Right lobe of liver (tissue), 4 donors: ENCODE measurements around the gene ITPK1.

Source experiments
- POLR2A ChIP-seq: fragments of 450-650 bp; IDR thresholded peaks from one replicate; pipeline ENCODE4 v1.6.1; 2017; ENCODE audit warnings: antibody characterized with exemption, mild to moderate bottlenecking
- TF ChIP-seq, protein P1 (sequence below), 4 donors: fragments of 200-600 bp in 3 of 4; fragments of 450-650 bp in 1 of 4; IDR thresholded peaks; one replicate each; pipeline versions ENCODE4 v1.5.1 to v1.8.0; 2016 to 2022; ENCODE audit warnings: antibody characterized with exemption in 4 of 4, mild to moderate bottlenecking in 2 of 4
- donor health status: DM: no; HTN: no; CAD: no.
- donor health status: DM: no; HTN: no; CAD: no.
- donor health status: DM: no; HTN: yes; CAD: no.

DNA sequence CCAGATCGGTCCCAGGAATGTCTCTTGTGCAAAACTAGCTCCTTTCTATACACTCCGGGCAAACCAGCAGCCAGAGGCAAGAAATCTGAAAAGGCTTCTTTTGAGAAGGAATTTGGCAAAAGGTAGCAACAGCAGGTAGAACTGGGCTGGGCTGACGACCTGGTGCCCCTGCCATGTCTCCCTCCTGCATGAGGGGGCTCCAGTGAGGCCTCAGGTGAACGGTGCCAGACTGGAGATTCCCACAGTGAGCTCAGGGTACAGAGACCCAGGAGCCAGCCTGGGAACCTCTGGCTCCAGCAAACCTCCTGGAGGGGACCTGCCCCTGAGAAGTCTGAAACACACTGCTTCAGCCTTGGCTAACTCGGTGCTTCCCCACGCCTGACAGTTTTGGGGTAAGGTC, 10.8 kb downstream of the ITPK1 start:
- no peak for TF ChIP-seq POLR2A
- TF ChIP-seq, protein P1, sequence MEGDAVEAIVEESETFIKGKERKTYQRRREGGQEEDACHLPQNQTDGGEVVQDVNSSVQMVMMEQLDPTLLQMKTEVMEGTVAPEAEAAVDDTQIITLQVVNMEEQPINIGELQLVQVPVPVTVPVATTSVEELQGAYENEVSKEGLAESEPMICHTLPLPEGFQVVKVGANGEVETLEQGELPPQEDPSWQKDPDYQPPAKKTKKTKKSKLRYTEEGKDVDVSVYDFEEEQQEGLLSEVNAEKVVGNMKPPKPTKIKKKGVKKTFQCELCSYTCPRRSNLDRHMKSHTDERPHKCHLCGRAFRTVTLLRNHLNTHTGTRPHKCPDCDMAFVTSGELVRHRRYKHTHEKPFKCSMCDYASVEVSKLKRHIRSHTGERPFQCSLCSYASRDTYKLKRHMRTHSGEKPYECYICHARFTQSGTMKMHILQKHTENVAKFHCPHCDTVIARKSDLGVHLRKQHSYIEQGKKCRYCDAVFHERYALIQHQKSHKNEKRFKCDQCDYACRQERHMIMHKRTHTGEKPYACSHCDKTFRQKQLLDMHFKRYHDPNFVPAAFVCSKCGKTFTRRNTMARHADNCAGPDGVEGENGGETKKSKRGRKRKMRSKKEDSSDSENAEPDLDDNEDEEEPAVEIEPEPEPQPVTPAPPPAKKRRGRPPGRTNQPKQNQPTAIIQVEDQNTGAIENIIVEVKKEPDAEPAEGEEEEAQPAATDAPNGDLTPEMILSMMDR (IDR thresholded peaks at IDR 0.05) = no peak
